GM12878 (cell line): ENCODE results near the gene SCGB1A1.

Experiments
- CREB1 ChIP-seq: IDR thresholded peaks from 2 replicates; pipeline ENCODE4 v1.6.1; 2012; ENCODE audit warnings: low read depth, mild to moderate bottlenecking, inconsistent platforms
- EP300 ChIP-seq, 2 experiments: fragments of 150-350 bp in 1 of 2; IDR thresholded peaks; 2 replicates each; pipeline ENCODE4 v1.6.1; 2011 to 2012; ENCODE audit warnings: low read depth in 2 of 2, low read length in 2 of 2, borderline replicate concordance in 1 of 2, improper control_type of control experiment in 1 of 2, inconsistent platforms in 1 of 2; ENCODE audit not compliant: control insufficient read depth in 1 of 2
- JUND ChIP-seq: IDR thresholded peaks from 2 replicates; pipeline ENCODE4 v1.6.1; 2012; ENCODE audit warnings: low read depth, mild to moderate bottlenecking, low read length, improper control_type of control experiment, moderate library complexity
- PAX8 ChIP-seq: fragments of 450-650 bp; IDR thresholded peaks from 2 replicates; pipeline ENCODE4 v1.6.1; 2017; ENCODE audit warnings: mild to moderate bottlenecking, moderate library complexity
- POLR2AphosphoS5 ChIP-seq: IDR thresholded peaks from 2 replicates; pipeline ENCODE4 v1.6.1; 2011; ENCODE audit warnings: mild to moderate bottlenecking, low read length, inconsistent platforms
- TAF1 ChIP-seq: IDR thresholded peaks from 2 replicates; pipeline ENCODE4 v1.6.1; 2011; ENCODE audit warnings: mild to moderate bottlenecking, low read depth, low read length, borderline replicate concordance
- USF1 ChIP-seq: IDR thresholded peaks from 2 replicates; pipeline ENCODE4 v1.6.1; 2011; ENCODE audit warnings: borderline replicate concordance, low read depth, mild to moderate bottlenecking, moderate library complexity, mixed read lengths, low read length; ENCODE audit not compliant: insufficient read depth; ENCODE audit errors: extremely low read length

GRCh38 chr11:62383822-62384221 lies 35.0 kb upstream of the SCGB1A1 start:
- no peak for TF ChIP-seq USF1
- TF ChIP-seq TAF1, result no peak
- no peak for TF ChIP-seq CREB1
- no peak for TF ChIP-seq POLR2AphosphoS5
- no peak for TF ChIP-seq EP300 (IDR thresholded peaks at IDR 0.05; ENCODE audit: borderline replicate concordance in 1 of 2, control insufficient read depth in 1 of 2, low read depth in 2 of 2, low read length in 2 of 2)
- no peak for TF ChIP-seq PAX8
- TF ChIP-seq JUND, result no peak
